HG03342 (cell line): Measurements from ENCODE around the gene KDM4B.
"Not testable (repeated sequence)": the region's sequence is repeated elsewhere in the genome, so short reads cannot be mapped to it uniquely, and the experiment has no call there.

Experiments used
- ATAC-seq: cut with Tn5 transposase; IDR thresholded peaks from one replicate; pipeline ENCODE4 v1.9.1; 2021; ENCODE audit warnings: mild to moderate bottlenecking, moderate library complexity; ENCODE audit not compliant: unreplicated experiment

The KDM4B gene

DNA sequence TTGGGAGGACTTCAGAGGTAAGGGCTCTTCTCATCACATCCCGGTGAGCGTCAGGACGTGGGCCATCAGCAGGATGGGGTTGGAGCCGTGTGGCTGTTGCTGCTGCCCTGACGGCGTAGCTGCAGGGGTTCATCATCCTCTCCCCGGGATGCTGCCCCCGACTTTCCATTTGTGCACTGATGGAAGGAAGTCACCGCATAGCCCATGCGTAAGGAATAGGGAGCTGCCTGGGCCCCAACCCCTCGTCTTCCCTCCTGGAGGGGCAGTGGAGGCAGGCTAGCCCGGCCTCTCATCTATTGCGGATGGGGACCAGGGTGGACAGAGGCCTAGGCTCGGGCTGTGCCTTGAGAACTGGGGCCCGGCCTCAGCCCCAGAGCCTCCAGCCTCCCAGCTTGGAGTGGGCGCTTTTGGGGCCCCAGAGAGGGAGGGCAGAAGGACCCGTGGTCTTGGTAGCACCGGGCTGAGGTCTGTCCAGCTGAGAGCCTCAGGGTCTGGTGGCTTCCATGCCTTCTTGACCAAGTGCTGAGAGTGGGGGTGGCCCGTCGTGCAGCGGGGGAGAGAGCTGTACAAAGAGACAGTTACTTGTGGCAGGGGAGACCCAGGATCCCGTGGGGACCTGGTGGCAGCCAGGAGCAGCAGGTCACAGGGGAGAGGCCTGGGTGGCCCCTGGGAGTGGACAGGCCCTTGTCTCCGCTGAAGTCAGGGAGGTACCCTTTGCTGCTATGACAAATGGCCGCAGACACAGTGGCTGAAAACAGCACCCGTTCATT is 44.0 kb downstream of the KDM4B start:
- ATAC-seq = no peak

DNA sequence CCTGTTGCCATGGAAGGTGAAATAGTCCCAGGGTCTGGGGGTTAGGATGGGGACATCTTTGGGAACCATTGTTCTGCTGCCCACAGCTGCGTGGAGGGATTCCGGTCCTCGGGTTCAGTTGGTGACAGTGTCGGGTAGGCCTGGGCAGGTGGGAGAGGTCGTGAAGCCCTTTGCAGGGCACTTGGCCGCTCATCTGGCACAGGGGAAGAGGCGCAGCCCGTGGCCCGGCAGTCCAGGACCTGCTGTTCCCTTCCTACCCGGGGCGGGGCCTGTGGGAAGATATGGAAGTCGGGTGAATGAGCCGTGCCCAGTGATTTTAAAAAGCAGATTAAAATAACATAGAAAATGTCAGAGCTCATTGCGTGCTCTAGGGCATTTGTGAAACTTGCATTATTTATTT is 44.8 kb downstream of the KDM4B start:
- ATAC-seq = no peak

DNA sequence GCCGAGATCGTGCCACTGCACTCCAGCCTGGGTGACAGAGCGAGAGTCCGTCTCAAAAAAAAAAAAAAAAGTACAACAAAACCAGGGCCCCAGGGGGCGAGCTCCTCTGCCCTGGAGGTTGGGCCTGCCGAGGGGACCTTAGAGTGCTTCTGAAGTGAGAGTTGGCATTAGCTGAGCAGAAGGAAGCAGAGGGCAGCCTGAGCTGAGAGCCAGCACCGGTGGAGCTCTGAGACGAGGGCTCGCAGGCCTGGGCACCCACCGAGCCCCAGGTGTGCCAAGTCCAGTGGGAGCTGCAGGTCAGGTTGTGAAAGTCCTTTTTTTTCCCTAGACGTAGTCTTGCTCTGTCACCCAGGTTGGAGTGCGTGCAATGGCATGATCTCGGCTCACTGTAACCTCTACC is 46.0 kb downstream of the KDM4B start:
- no peak for ATAC-seq

DNA sequence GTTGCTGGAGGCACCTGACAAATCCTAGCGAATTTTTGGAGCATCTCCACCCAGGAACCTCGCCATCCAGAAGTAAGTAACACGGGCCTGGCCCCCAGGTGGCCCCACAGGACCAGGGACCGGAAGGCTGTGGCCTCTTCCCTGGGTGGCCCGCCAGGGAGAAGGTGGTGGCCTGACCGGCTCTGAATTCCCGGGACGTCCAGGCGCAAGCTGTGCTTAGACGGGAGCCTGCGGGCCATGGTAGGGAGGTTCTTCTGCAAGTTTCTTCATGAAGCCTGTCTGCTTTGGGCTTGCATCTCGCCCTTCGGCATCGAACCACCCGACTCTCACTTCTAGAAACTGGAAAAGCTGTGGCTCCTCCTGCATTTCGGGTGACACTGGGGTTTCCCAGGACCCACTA is 47.4 kb downstream of the KDM4B start:
- ATAC-seq = no peak

DNA sequence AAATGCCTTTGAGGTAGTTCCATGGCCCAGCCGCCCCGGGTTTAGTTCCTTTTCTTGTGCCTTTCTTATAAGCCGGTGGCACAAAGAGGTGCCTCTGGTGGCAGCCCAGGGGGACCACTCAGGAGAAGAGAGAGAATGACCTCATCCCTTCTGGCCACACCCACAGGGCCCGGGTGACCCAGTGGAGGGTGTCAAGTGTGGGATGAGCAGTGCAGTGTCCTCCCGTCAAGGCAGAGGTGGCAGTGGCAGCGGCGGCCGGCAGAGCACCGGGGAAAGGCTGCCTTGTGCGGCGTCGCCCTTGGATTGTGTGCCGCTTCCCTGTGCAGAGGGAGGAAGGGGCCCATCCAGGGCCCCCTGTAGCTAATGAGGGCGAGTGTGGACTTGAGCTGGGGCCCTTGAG is 47.9 kb downstream of the KDM4B start:
- no peak for ATAC-seq

DNA sequence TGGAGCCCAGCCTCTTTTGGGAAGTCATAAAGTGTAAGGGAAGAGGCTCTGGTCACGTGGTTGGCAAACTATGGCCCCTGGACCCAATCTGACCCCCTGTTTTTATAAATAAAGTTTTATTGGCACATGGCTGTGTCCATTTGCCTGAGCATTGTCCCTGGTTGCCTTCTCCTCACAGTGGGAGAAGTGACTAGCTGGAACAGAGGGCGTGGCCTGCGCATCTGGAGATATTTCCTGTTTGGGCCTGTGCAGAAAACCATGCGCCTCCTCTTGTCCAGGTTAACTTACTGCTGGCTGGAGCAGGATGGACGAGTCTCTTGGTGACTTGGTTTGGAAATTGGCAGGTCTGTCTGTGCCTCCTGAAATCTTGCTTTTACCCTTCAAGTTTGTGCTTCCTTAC is 48.3 kb downstream of the KDM4B start:
- no peak for ATAC-seq

DNA sequence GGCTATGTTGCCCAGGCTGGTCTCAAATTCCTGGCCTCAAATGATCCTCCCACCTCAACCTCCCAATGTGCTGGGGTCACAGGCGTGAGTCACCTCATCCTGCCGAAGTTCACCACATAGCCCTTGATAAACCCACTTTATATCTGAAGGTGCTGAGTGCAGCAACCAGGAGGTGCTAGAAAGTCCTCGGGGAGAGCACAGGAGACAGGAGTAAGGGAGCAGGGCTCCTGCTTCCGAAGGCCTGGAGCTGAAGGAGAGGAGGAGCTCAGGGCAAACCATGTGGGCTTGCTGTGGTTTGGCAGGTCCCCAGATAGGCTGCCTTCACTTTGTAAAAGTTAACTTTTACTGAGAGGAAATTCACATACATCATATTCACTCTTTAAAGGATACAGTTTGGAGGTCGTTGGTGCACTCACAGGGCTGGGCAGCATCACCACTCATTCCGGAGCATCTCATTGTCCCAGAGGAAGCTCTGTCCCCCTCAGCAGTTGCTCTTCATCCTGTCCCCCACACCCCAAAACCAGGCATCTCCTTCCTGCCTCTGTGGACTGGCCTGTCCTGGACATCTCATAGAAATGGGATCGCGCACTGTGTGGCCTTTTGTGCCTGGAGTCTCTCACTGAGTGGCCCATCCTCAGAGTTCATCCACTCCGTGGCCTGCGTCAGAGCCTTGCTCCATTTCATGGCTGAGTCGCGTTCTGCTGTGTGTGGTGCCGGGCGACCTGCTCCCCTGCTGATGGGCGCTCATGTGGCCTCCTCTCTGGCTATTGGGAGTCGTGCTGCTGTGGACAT is 49.5 kb downstream of the KDM4B start:
- ATAC-seq = no peak

DNA sequence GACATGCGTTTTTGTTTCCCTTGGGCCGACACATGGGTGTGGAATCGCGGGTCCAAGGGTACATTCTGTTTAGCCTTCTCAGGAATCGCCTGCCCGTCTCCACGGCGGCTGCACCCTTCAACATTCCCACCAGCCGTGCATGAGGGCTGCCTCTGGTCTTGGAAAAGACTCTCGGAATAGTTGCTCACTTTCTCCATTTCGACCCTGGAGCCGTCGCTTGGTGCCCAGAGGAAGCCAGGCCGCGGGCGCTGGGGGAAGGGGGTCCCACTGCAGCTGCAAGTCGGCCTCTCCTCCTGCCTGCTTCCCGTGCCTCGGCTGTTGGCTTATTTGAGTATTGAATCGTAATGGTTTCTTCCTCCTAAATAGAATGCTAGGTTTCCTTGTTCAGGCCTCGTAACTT is 51.5 kb downstream of the KDM4B start:
- no peak for ATAC-seq

DNA sequence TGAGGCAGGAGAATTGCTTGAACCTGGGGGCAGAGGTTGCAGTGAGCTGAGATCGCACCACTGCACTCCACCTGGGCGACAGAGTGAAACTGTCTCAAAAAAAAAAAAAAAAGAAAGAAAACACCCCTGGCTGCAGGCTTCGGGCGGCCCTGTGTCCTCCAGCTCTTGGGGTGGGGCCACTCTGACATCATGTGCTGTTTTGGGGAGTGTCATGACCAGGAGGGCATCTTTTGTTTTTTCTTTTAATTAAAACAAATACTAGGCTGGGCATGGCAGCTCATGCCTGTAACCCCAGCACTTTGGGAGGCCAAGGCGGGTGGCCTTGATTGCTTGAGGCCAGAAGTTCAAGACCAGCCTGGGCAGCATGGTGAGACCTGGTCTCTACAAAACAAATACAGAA is 52.1 kb downstream of the KDM4B start:
- ATAC-seq = no peak

DNA sequence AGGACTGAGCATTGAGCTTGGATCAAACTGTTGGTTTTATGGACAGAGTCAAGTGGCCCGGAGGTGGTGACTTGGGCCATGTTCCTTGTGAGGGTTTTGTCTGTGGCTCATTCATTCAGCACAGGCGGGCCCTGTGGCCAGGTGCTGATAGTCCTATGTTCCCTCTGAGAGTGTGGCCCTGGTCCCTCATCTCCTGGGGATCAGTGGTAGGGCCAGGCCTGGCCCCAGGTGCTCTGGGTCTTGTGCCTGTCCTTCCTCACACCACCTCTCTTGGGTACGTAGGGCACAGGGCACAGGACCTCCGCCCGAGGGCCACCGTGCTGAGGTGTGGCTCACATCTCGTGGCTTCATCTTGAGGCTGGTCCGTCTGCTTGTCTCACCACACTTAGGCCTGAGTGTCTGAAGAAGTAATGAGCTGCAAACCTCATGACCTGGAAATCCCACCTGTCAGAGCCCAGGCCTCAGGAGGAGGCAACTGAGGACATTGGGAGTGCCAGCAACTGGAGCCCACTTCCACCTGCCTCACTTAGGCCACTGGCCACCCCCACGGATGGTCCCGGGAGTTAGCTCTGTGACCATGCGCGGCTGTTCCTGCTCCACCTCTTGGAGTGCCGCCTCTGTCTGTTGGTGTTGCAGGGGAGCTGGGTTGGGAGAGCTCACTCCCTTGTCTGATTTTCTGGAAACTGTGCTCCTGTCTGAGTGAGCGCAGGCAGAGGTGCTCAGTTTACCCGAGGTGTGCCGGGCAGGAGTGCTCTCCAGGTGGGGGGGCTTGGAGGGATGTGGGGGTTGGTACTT is 53.4 kb downstream of the KDM4B start:
- no peak for ATAC-seq

DNA sequence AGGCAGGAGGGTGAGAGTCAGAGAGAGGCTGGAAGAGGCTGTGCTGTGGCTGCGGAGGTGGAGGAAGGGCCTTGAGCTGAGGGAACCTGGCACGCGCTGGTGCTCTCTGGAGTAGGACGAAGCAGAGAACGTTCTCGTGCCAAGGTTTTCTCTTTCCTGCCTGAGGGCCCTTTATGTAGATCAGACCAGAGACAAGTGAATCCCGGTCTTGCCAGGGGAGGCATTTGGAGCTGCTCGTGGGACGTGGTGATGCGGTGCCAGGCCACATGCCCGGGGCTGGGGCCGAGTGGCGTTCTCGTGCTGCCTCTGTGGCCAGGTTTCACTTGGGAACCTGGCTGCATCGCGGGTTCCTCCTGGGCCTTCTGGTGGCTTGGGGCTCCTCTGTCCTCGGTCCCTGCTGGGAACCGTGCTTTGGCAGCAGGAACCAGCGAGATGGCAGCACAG is 54.2 kb downstream of the KDM4B start:
- ATAC-seq = no peak

DNA sequence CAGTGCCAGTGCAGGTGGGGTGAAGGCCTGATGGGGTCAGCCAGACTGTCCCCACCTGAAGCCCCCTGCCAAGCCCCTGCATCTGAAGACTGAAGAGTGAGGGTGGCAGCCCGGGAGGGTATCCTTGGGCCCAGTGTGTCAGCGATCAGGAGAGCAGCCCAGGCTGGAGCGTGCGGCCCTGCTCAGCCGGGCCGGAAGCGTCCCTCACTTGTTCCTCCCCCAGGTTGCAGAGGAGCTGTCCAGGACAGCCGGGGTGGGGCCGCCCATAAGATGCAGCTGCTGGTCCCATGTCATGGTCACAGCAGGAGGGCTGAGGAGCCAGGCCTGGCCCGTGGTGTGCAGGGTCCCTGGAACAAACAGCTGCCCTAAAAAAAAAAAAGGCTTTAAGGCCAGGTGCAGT is 55.4 kb downstream of the KDM4B start:
- ATAC-seq = no peak

DNA sequence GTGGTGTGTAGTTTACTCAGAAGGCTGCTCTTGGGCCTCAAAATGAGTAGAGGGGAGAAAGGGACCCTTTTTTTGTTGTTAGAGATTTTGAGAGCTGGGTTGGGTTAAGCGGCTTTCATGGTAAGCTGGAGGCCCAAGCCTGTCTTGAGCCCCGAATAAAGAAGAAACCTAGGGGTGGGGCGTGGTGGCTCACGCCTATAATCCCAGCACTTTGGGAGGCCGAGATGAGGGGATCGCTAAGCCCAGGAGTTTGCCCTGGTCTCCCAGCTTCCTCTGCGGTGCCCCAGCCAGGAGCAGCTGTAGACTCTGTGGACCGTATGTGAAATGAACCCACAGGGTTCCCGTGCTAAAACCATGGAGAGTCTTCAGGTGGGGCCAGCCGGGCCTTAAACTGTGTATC is 56.1 kb downstream of the KDM4B start:
- no peak for ATAC-seq

DNA sequence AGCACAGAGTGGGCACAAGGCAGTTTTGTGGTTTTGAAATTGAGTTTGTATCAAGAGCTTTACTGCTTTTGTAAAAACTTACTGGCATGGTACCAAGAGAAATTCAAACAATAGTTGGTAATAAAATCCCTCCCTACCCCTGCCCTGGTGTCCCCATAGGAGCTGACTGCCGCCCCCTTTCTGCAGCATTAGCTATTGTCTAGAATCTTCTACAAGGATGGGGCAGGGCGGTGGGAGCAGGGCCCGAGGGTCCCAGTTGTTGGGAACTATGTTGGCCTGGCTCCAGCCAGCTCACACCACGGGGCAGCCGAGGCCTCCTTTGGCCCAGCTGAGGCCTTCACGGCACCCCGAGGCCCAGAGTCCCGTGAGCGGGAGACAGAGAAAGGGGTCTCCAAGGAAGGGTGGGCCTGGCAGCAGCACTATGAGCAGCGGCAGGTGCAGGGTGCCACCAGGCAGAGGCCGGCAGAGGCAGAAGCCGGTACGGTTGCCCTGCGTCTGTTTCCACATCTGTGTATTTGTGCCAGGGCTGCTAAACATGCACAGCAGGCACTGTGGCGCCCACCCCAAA is 57.9 kb downstream of the KDM4B start:
- no peak for ATAC-seq

DNA sequence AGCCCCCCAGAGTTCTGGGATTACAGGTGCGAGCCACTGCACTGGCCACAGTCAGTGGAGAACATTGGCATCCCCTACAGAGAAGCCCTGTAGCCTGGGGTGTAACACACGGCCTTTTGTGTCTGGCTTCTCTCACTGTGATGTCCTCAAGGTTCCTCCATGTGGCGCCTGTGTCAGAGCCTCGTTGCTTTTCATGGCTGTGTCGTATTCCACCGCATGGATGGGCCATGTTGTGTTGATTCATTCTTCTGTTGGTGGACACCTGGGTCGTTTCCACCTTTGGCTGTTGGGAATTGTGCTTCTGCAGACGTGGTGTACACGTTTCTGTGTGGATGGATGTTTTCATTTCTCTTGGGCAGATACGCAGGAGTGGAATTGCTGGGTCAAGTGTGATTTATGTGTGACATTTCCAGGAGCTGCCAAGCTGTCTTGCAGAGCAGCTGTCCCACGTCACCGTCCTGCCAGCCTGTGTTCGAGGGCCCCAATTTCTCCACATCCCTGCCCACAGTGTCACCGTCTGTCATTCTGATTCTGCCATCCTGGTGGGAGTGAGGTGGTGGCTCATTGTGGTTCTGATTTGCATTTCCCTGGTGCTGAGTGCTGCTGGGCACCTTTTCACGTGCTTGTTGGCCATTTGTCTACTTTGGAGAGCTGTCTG is 59.4 kb downstream of the KDM4B start:
- ATAC-seq = no peak

DNA sequence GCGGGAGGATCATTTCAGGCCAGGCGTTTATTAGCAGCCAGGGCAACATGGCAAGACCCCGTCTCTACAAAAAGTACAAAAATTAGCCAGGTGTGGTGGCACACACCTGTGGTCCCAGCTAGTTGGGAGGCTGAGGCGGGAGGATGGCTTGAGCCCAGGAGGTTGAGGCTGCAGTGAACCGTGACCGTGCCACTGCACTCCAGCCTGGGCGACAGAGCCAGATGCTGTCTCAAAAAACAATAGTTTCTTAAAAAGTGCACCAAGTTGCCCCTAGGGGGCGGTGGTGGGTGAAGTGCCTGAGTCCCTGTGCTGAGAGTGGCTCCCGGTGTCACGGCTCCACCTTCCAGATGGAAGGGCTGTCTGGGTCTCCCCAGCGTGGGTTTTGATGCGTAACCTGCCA is 60.7 kb downstream of the KDM4B start:
- ATAC-seq = not testable (repeated sequence)

DNA sequence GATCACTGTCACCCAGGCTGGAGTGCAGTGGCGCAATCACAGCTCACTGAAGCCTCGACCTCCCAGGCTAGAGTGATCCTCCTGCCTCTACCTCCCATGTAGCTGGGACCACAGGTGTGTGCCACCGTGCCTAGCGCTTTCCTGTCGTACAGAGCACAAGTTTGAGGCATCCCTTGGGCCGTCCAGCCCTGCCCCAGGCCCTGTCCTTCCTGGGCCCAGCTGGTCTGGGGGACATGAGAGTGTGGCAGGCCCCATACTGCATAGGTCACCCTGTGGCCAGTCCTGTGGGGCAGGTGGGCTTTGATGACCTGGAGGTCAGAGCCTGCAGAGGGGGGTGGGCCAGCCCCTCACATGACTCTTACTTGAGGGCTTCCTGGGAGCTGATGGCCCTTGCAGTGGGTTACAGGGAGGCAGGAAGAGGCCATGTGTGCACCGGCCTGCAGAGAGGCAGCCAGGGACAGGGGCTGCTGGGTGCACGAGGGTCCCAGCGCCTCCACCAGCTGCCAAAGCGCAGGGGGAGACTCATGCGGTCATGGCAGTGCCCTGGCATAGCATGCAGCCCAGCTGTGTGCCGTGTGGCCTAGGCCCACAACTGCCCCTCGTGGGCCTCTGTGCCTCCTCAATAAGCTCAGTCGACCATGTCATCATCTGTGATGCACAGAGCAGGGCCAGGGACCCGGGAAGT is 61.4 kb downstream of the KDM4B start:
- no peak for ATAC-seq

DNA sequence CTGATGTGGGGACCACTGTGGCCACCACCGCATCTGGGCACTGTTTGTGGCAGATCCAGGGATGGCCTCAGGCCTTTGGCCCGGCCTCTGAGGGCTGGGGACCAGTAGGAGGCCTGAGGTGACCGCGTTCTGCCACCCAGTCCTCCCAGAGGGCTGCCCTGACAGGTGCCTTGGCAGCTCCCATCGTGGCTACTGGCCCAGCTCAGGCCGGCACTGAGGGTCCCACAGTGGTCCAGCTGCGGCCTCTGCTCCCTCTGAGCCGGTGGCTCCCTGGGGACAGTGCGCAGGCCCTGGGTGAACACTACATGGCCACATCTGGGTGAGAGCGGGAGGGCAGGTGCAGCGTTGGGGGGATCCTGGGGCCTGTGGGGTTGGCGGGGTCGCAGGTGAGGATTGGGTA is 61.9 kb downstream of the KDM4B start:
- ATAC-seq = no peak

DNA sequence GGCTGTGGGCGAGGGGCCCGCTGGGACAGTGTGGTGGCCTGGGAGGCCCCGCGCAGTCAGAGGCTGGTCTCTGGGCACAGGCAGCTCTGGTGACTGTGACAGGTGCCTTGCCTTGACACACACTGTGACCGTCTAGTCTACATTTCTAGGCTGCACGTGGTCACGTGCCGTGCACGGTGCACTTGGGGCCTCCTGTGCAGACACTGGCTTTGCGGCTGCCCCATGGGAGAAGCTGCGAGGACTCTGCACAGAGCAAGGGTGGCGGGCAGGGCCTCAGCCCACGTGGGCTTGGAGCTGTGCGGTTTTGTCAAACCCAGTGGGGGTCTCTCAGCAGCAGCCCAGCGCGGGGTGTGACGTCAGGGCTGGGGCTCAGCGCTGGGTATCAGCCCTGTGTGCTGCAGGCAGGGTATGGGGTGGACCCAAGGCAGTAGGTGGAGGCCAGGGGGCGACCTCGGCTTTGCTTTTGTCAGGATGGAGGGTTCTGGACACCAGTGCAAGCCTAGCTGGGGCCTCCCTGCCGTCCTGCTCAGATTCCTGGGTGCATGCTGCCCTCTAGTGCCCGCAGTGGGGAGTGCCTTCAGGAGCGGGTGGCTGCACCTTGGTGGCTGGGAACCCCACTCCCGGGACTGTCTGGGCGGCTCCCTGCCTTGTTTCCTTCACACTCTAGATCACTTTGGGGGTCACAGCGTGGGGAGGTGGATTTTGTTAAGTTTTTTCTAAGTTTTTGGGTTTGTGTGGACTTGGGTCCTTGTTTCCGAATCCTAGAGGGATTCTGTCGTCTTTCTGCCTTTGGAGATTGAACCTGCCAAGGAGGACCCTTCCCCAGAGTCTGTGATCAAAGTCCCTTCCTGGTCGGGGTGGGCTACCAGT is 62.6 kb downstream of the KDM4B start:
- no peak for ATAC-seq
